ENCODE data around the gene FSCN2. TPM values are rescaled to one million over a fixed set of nuclear protein-coding genes. Genes with fewer than 3 reads are reported as not detected.

The FSCN2 gene
- total and polyA plus RNA-seq, 2 donors (not counting 1 experiment from before 2014, with no cell fraction given): 0.35 to 2.0 TPM

DNA sequence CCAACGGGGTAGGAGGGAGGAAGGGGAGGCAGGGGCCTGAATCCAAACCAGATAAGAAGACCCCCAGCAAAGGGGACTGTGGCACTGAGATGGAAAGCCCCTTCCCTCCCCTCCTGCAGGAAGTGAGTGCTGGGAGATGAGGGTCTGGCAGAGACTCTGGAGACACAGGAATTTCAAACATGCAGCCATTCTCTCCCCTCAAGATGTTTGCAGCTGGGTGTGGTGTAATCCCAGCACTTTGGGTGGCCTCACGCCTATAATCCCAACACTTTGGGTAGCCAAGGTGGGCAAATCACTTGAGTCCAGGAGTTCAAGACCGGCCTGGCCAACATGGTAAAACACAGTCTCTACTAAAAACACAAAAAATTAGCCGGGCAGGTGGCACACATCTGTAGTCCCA, 57.9 kb downstream of the FSCN2 start:
- no peak for TF ChIP-seq EZH2 (IDR thresholded peaks at IDR 0.05; ENCODE audit: low read length, missing control alignments)
- TF ChIP-seq, protein P1, sequence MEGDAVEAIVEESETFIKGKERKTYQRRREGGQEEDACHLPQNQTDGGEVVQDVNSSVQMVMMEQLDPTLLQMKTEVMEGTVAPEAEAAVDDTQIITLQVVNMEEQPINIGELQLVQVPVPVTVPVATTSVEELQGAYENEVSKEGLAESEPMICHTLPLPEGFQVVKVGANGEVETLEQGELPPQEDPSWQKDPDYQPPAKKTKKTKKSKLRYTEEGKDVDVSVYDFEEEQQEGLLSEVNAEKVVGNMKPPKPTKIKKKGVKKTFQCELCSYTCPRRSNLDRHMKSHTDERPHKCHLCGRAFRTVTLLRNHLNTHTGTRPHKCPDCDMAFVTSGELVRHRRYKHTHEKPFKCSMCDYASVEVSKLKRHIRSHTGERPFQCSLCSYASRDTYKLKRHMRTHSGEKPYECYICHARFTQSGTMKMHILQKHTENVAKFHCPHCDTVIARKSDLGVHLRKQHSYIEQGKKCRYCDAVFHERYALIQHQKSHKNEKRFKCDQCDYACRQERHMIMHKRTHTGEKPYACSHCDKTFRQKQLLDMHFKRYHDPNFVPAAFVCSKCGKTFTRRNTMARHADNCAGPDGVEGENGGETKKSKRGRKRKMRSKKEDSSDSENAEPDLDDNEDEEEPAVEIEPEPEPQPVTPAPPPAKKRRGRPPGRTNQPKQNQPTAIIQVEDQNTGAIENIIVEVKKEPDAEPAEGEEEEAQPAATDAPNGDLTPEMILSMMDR (conservative IDR thresholded peaks at IDR 0.05 in 1 of 2, IDR thresholded peaks at IDR 0.05 in 1 of 2; ENCODE audit: low read depth in 1 of 2, low read length in 2 of 2): no peak
- Histone ChIP-seq H2AFZ (ENCODE audit: low read length) (no peak overlapping the region), H3K4me3 (replicated peaks in 1 of 4; ENCODE audit: control extremely low read depth in 1 of 4, insufficient read depth in 1 of 4, low read depth in 3 of 4, low read length in 4 of 4) (no peak overlapping the region), H3K79me2 (ENCODE audit: control insufficient read depth, insufficient read depth, low read length) (peaks cover 9% of the 10 kb centered on the region), H3K9me3 (ENCODE audit: control insufficient read depth, insufficient read depth, low read depth, low read length) (no peaks in the 10 kb centered on the region), H3K4me2 (ENCODE audit: extremely low read depth, insufficient read depth, low read length) (no peak overlapping the region), H3K27ac (ENCODE audit: insufficient read depth, low read length) (no peak overlapping the region), H3K9ac (ENCODE audit: insufficient read depth, low read length) (no peak overlapping the region), H3K36me3 (ENCODE audit: control insufficient read depth, insufficient read depth, low read length) (peaks cover 23% of the 10 kb centered on the region), H3K4me1 (ENCODE audit: control insufficient read depth, extremely low read depth, insufficient read depth, low read length) (peaks cover 2% of the 10 kb centered on the region), H3K27me3 (ENCODE audit: control insufficient read depth, insufficient read depth, low read length) (no peaks in the 10 kb centered on the region), H4K20me1 (ENCODE audit: control insufficient read depth, extremely low read depth, insufficient read depth, low read length) (no peaks in the 10 kb centered on the region)
- no peak for DNase-seq (ENCODE audit: low read depth in 2 of 2)

Other genes starting within 250 kb of the FSCN2 start
- 53.2 and 60.4 TPM in 2 replicates for gene SLC38A10, start 233.1 kb upstream of the FSCN2 start, total RNA-seq
- gene SLC38A10, start 233.1 kb upstream of the FSCN2 start, polyA plus RNA-seq: 17.8 and 23.6 TPM in 2 replicates
- 3.9 and 7.3 TPM in 2 replicates for gene BAHCC1, start 132.9 kb upstream of the FSCN2 start, total RNA-seq
- 1.5 and 1.8 TPM in 2 replicates for gene BAHCC1, start 132.9 kb upstream of the FSCN2 start, polyA plus RNA-seq
- 5,538 and 6,636 TPM in 2 replicates for gene ACTG1, start 15.6 kb upstream of the FSCN2 start, total RNA-seq
- gene ACTG1, start 15.6 kb upstream of the FSCN2 start, polyA plus RNA-seq: 8,446 and 8,888 TPM in 2 replicates
- 10.4 and 12.6 TPM in 2 replicates for gene FAAP100, start 24.0 kb downstream of the FSCN2 start, total RNA-seq
- gene FAAP100, start 24.0 kb downstream of the FSCN2 start, polyA plus RNA-seq: 6.7 and 8.1 TPM in 2 replicates
- 49.8 and 51.0 TPM in 2 replicates for gene NPLOC4, start 108.7 kb downstream of the FSCN2 start, total RNA-seq
- gene NPLOC4, start 108.7 kb downstream of the FSCN2 start, polyA plus RNA-seq: 62.5 and 82.8 TPM in 2 replicates
- 1.0 and 3.0 TPM in 2 replicates for gene TSPAN10, start 108.8 kb downstream of the FSCN2 start, total RNA-seq
- gene TSPAN10, start 108.8 kb downstream of the FSCN2 start, polyA plus RNA-seq: 0.94 and 1.3 TPM in 2 replicates
- 0.17 TPM in 1 of 2 replicates, not detected in the other for gene PDE6G, start 128.2 kb downstream of the FSCN2 start, total RNA-seq
- gene PDE6G, start 128.2 kb downstream of the FSCN2 start, polyA plus RNA-seq: 0.64 and 0.75 TPM in 2 replicates
- 34.2 and 45.6 TPM in 2 replicates for gene OXLD1, start 138.2 kb downstream of the FSCN2 start, total RNA-seq
- gene OXLD1, start 138.2 kb downstream of the FSCN2 start, polyA plus RNA-seq: 8.8 and 11.6 TPM in 2 replicates
- 6.2 and 6.9 TPM in 2 replicates for gene CCDC137, start 138.4 kb downstream of the FSCN2 start, total RNA-seq
- 9.8 and 13.3 TPM in 2 replicates for gene CCDC137, start 138.4 kb downstream of the FSCN2 start, polyA plus RNA-seq
- 22.3 and 28.1 TPM in 2 replicates for gene ARL16, start 155.4 kb downstream of the FSCN2 start, total RNA-seq
- gene ARL16, start 155.4 kb downstream of the FSCN2 start, polyA plus RNA-seq: 35.8 and 55.8 TPM in 2 replicates
- 55.2 and 65.7 TPM in 2 replicates for gene HGS, start 155.6 kb downstream of the FSCN2 start, total RNA-seq
- gene HGS, start 155.6 kb downstream of the FSCN2 start, polyA plus RNA-seq: 43.1 and 81.1 TPM in 2 replicates
- gene MRPL12, start 175.0 kb downstream of the FSCN2 start, total RNA-seq: 6.4 and 11.2 TPM in 2 replicates
- gene MRPL12, start 175.0 kb downstream of the FSCN2 start, polyA plus RNA-seq: 46.8 and 75.2 TPM in 2 replicates
- 2.8 and 5.8 TPM in 2 replicates for gene SLC25A10, start 183.9 kb downstream of the FSCN2 start, total RNA-seq
- 3.7 and 10.1 TPM in 2 replicates for gene SLC25A10, start 183.9 kb downstream of the FSCN2 start, polyA plus RNA-seq

Measured in fibroblast of lung (primary cell).